IMR-90 (cell line): ENCODE data around the gene PCDH1. TPM values are rescaled to one million over a fixed set of nuclear protein-coding genes. Genes with fewer than 3 reads are reported as not detected.

Experiments
- ATAC-seq: fragments of 200-7000 bp; cut with Tn5 transposase; 2 replicates; pipeline ENCODE4 v1.9.1; 2020; ENCODE audit warnings: low read depth, mild to moderate bottlenecking, moderate library complexity
- BruUV-seq: library from RNA; stranded (reverse); fragments of 400-500 nt; replicated peaks from 2 replicates; lab custom pipeline; 2021; lab: Mats Ljungman, UMichigan
- CTCF ChIA-PET: fragments of 300-600 bp; formaldehyde crosslinking; extraction: SDS; loops from one replicate; lab custom pipeline; 2021; ENCODE audit warnings: antibody characterized with exemption; lab: Yijun Ruan, JAX
- POLR2A ChIA-PET: fragments of 300-600 bp; sonication (Branson Sonifier 250); formaldehyde crosslinking; loops from one replicate; lab custom pipeline; 2022; ENCODE audit warnings: antibody characterized with exemption; ENCODE audit not compliant: unreplicated experiment; lab: Charles Lee
- DNase-seq: peaks from one replicate; pipeline ENCODE4 v3.0.0; 2013
- H2AFZ ChIP-seq: replicated peaks from 2 replicates; pipeline ENCODE3; 2013; ENCODE audit warnings: low read length, mild to moderate bottlenecking; ENCODE audit not compliant: poor library complexity
- H2AK5ac ChIP-seq: 2 replicates; pipeline ENCODE4 v1.6.1; 2013; ENCODE audit warnings: low read depth, low read length, inconsistent platforms
- H2AK9ac ChIP-seq: replicated peaks from 2 replicates; pipeline ENCODE3; 2013; ENCODE audit warnings: mild to moderate bottlenecking, low read depth, low read length, moderate library complexity; ENCODE audit not compliant: poor library complexity
- H2BK120ac ChIP-seq: 2 replicates; pipeline ENCODE4 v1.6.1; 2013; ENCODE audit warnings: low read depth, low read length, inconsistent platforms
- H2BK15ac ChIP-seq: 3 replicates; pipeline ENCODE4 v1.6.1; 2013; ENCODE audit warnings: low read depth, low read length, inconsistent platforms
- H2BK20ac ChIP-seq: 2 replicates; pipeline ENCODE4 v1.6.1; 2013; ENCODE audit warnings: low read depth, mild to moderate bottlenecking, inconsistent platforms, low read length, moderate library complexity
- H2BK5ac ChIP-seq: 2 replicates; pipeline ENCODE4 v1.6.1; 2013; ENCODE audit warnings: mild to moderate bottlenecking, low read depth, low read length, inconsistent platforms; ENCODE audit not compliant: poor library complexity, severe bottlenecking
- H3K14ac ChIP-seq: replicated peaks from 2 replicates; pipeline ENCODE4 v1.6.1; 2013; ENCODE audit warnings: low read depth, low read length, inconsistent platforms
- H3K18ac ChIP-seq: 2 replicates; pipeline ENCODE4 v1.6.1; 2013; ENCODE audit warnings: low read depth, low read length, control low read depth
- H3K23ac ChIP-seq: 2 replicates; pipeline ENCODE4 v1.6.1; 2013; ENCODE audit warnings: low read depth, low read length, inconsistent platforms
- H3K27ac ChIP-seq: 2 replicates; pipeline ENCODE4 v1.5.1; 2013; ENCODE audit warnings: mild to moderate bottlenecking, control low read depth, low read length; ENCODE audit not compliant: insufficient read depth
- H3K27me3 ChIP-seq: 2 replicates; pipeline ENCODE4 v1.6.1; 2013; ENCODE audit warnings: low read length; ENCODE audit not compliant: control insufficient read depth, insufficient read depth
- H3K36me3 ChIP-seq: 2 replicates; pipeline ENCODE4 v1.6.1; 2013; ENCODE audit warnings: low read length, mixed read lengths; ENCODE audit not compliant: control insufficient read depth, insufficient read depth
- H3K4ac ChIP-seq: 2 replicates; pipeline ENCODE4 v1.6.1; 2013; ENCODE audit warnings: low read depth, low read length, inconsistent platforms
- H3K4me1 ChIP-seq: 2 replicates; pipeline ENCODE4 v1.6.1; 2013; ENCODE audit warnings: low read length, mixed read lengths; ENCODE audit not compliant: control insufficient read depth, insufficient read depth
- H3K4me2 ChIP-seq: 2 replicates; pipeline ENCODE4 v1.6.1; 2013; ENCODE audit warnings: low read depth, mild to moderate bottlenecking, control low read depth, low read length, moderate library complexity
- H3K4me3 ChIP-seq: 2 replicates; pipeline ENCODE4 v1.5.1; 2013; ENCODE audit warnings: low read depth, mild to moderate bottlenecking, control low read depth, low read length, moderate library complexity; ENCODE audit not compliant: insufficient read depth
- H3K56ac ChIP-seq: 2 replicates; pipeline ENCODE4 v1.6.1; 2013; ENCODE audit warnings: low read length, inconsistent platforms; ENCODE audit not compliant: insufficient read depth; ENCODE audit errors: extremely low read depth
- H3K79me1 ChIP-seq, 2 experiments: 2 replicates each; pipeline ENCODE4 v1.6.1; 2013; ENCODE audit warnings: low read length in 2 of 2, inconsistent platforms in 1 of 2, low read depth in 1 of 2
- H3K9ac ChIP-seq: 2 replicates; pipeline ENCODE4 v1.6.1; 2013; ENCODE audit warnings: low read depth, low read length, control low read depth
- H3K9me1 ChIP-seq: 2 replicates; pipeline ENCODE4 v1.6.1; 2013; ENCODE audit warnings: low read length, inconsistent platforms; ENCODE audit not compliant: insufficient read depth
- H3K9me3 ChIP-seq: 2 replicates; pipeline ENCODE4 v1.6.1; 2013; ENCODE audit warnings: low read length; ENCODE audit not compliant: control insufficient read depth, insufficient read depth
- H4K20me1 ChIP-seq: 2 replicates; pipeline ENCODE4 v1.6.1; 2013; ENCODE audit warnings: low read length, inconsistent platforms; ENCODE audit not compliant: insufficient read depth
- H4K5ac ChIP-seq: 2 replicates; pipeline ENCODE4 v1.6.1; 2013; ENCODE audit warnings: mild to moderate bottlenecking, low read depth, low read length, control low read depth
- H4K8ac ChIP-seq, 2 experiments: 2 replicates each; pipeline ENCODE4 v1.6.1; 2013; ENCODE audit warnings: low read depth in 2 of 2, low read length in 2 of 2, control low read depth in 1 of 2, inconsistent platforms in 1 of 2
- H4K91ac ChIP-seq: 2 replicates; pipeline ENCODE4 v1.6.1; 2013; ENCODE audit warnings: low read depth, low read length, inconsistent platforms; ENCODE audit not compliant: insufficient read depth
- BHLHE40 ChIP-seq: fragments of 150-350 bp; IDR thresholded peaks from 2 replicates; pipeline ENCODE4 v1.6.1; 2016; ENCODE audit warnings: mild to moderate bottlenecking, low read depth, low read length
- CHD1 ChIP-seq: IDR thresholded peaks from 2 replicates; pipeline ENCODE4 v1.6.1; 2012; ENCODE audit warnings: low read depth, low read length, improper control_type of control experiment
- CTCF ChIP-seq: conservative IDR thresholded peaks from 2 replicates; pipeline ENCODE4 v1.5.1; 2012; ENCODE audit warnings: mild to moderate bottlenecking, low read depth, low read length, improper control_type of control experiment
- ELK1 ChIP-seq: fragments of 150-350 bp; IDR thresholded peaks from 2 replicates; pipeline ENCODE4 v1.6.1; 2016; ENCODE audit warnings: low read depth, mild to moderate bottlenecking, low read length, moderate library complexity, borderline replicate concordance
- FOS ChIP-seq: fragments of 150-350 bp; IDR thresholded peaks from 2 replicates; pipeline ENCODE4 v1.6.1; 2016; ENCODE audit warnings: low read depth, low read length
- MAZ ChIP-seq: IDR thresholded peaks from 2 replicates; pipeline ENCODE4 v1.6.1; 2012; ENCODE audit warnings: low read depth, mild to moderate bottlenecking, low read length, improper control_type of control experiment, moderate library complexity, borderline replicate concordance
- MXI1 ChIP-seq: IDR thresholded peaks from 2 replicates; pipeline ENCODE4 v1.6.1; 2012; ENCODE audit warnings: low read depth, mild to moderate bottlenecking, low read length, moderate library complexity, borderline replicate concordance
- NFE2L2 ChIP-seq: fragments of 150-350 bp; IDR thresholded peaks from 2 replicates; pipeline ENCODE4 v1.6.1; 2016; ENCODE audit warnings: low read depth, mild to moderate bottlenecking, low read length
- POLR2A ChIP-seq: IDR thresholded peaks from 2 replicates; pipeline ENCODE4 v1.6.1; 2012; ENCODE audit warnings: mild to moderate bottlenecking, low read depth, low read length
- RCOR1 ChIP-seq: IDR thresholded peaks from 2 replicates; pipeline ENCODE4 v1.6.1; 2012; ENCODE audit warnings: mild to moderate bottlenecking, low read length, improper control_type of control experiment; ENCODE audit not compliant: insufficient replicate concordance
- RFX5 ChIP-seq: IDR thresholded peaks from 2 replicates; pipeline ENCODE4 v1.8.0; 2012; ENCODE audit warnings: low read depth, mild to moderate bottlenecking, low read length, moderate library complexity
- SMC3 ChIP-seq: fragments of 150-350 bp; IDR thresholded peaks from 2 replicates; pipeline ENCODE4 v1.6.1; 2016; ENCODE audit warnings: low read depth, mild to moderate bottlenecking, antibody characterized with exemption, low read length, moderate library complexity
- USF2 ChIP-seq: fragments of 150-350 bp; IDR thresholded peaks from 2 replicates; pipeline ENCODE4 v1.6.1; 2017; ENCODE audit warnings: mild to moderate bottlenecking, antibody characterized with exemption, low read length, low read depth
- WGBS, 2 experiments: methylation state at CpG; one replicate each; pipeline versions ENCODE4 v1.1.5 to v1.1.7; 2013; ENCODE audit warnings: missing lambda C conversion rate in 2 of 2; ENCODE audit not compliant: insufficient read length in 1 of 2; ENCODE audit errors: extremely low coverage in 2 of 2; 5-methylcytosine and 5-hydroxymethylcytosine counted together
- dilution Hi-C: fragments of 300-500 bp; cut with HindIII; formaldehyde crosslinking; loops from one replicate; pipeline ENCODE4 v1.14.3; 2018; ENCODE audit warnings: low sequenced_read_pairs; ENCODE audit not compliant: unreplicated experiment
- in situ Hi-C: fragments of 300-500 bp; cut with MboI; formaldehyde crosslinking; loops from 3 replicates; pipeline ENCODE4 v1.14.3; 2019; ENCODE audit warnings: low sequenced_read_pairs, inconsistent platforms, mixed read lengths
- intact Hi-C: fragments of 100-400 bp; cut with micrococcal nuclease; formaldehyde crosslinking; loops from 2 replicates; pipeline ENCODE4 v1.10.0; 2022
- polyA plus RNA-seq, 3 experiments: library from polyadenylated mRNA; depleted of rRNA; stranded (reverse); fragments of >200 nt; gene quantifications; 2 replicates each; pipeline ENCODE4 v1.2.3, GENCODE V29; 2012; ENCODE audit warnings: low replicate concordance in 1 of 3
- total RNA-seq: library from RNA; depleted of rRNA; stranded (reverse); fragments of >200 nt; gene quantifications from 2 replicates; pipeline ENCODE4 v1.2.3, GENCODE V29; 2012

PCDH1 gene
- total and polyA plus RNA-seq, 2 of the 4 experiments (the other 2 are of a cell fraction), result 0.74 to 0.90 TPM

GRCh38 chr5:141906972-141907371 lies 28.8 kb upstream of the PCDH1 start:
- H4K20me1 ChIP-seq, result no peaks in the 10 kb centered on the region
- H3K4me1 ChIP-seq, result no peaks in the 10 kb centered on the region
- no peak overlapping the region for H4K5ac ChIP-seq
- POLR2A ChIA-PET, result no interaction called here
- H2AK5ac ChIP-seq, result no peak overlapping the region
- no peak for DNase-seq
- no peaks in the 10 kb centered on the region for H3K9me3 ChIP-seq
- H3K23ac ChIP-seq, result no peak overlapping the region
- in situ Hi-C loops (no loop called here), dilution Hi-C loops (no loop called here), intact Hi-C loops (no loop called here)
- H3K4ac ChIP-seq, result no peak overlapping the region
- ATAC-seq, result no peak
- TF ChIP-seq MXI1, result no peak
- TF ChIP-seq USF2, result no peak
- TF ChIP-seq MAZ, result no peak
- no peak for TF ChIP-seq BHLHE40
- TF ChIP-seq RCOR1, result no peak
- no peak for TF ChIP-seq RFX5
- no peak for TF ChIP-seq ELK1
- TF ChIP-seq POLR2A, result no peak
- no peak for TF ChIP-seq SMC3
- no peak for TF ChIP-seq FOS
- no peak for TF ChIP-seq CHD1
- TF ChIP-seq NFE2L2, result no peak
- no peak for TF ChIP-seq CTCF
- no peak overlapping the region for H2BK15ac ChIP-seq
- no peak overlapping the region for H2AFZ ChIP-seq
- no peak overlapping the region for H2BK5ac ChIP-seq
- WGBS, 2 experiments, result no CpG with 5 or more reads among the region's 1 CpG
- no peak overlapping the region for H4K8ac ChIP-seq
- H3K79me1 ChIP-seq, result no peaks in the 10 kb centered on the region
- H3K27ac ChIP-seq, result no peak overlapping the region
- no peak overlapping the region for H2BK20ac ChIP-seq
- H2AK9ac ChIP-seq, result no peak overlapping the region
- no peaks in the 10 kb centered on the region for H3K9me1 ChIP-seq
- H3K56ac ChIP-seq, result no peak overlapping the region
- no peak overlapping the region for H3K14ac ChIP-seq
- BruUV-seq, result no TSS peak
- no peak overlapping the region for H3K4me2 ChIP-seq
- H3K4me3 ChIP-seq, result no peak overlapping the region
- CTCF ChIA-PET, result interaction anchor here (0.8 to 0.9 kb wide), 2 partner anchors 54 to 215 kb away, joined by 3 read pairs; no protein-coding TSS in a partner anchor
- no peak overlapping the region for H3K9ac ChIP-seq
- peaks cover 18% of the 10 kb centered on the region for H3K27me3 ChIP-seq
- no peak overlapping the region for H2BK120ac ChIP-seq
- H3K18ac ChIP-seq, result no peak overlapping the region
- H3K36me3 ChIP-seq, result no peaks in the 10 kb centered on the region
- H4K91ac ChIP-seq, result no peak overlapping the region
